Aorta (tissue), 5 donors: ENCODE measurements around the gene HS1BP3. TPM values are rescaled to one million over a fixed set of nuclear protein-coding genes. Genes with fewer than 3 reads are reported as not detected.

ENCODE experiments used
- ATAC-seq: fragments of 200-7000 bp; cut with Tn5 transposase; one replicate; pipeline ENCODE4 v1.9.1; 2022; ENCODE audit warnings: moderate library complexity; ENCODE audit not compliant: low FRiP score
- DNase-seq, 2 donors: peaks; one replicate each; pipeline ENCODE4 v3.0.0-alpha.2; 2020
- H3K27ac ChIP-seq, 2 donors: one replicate each; pipeline ENCODE4 v1.5.1; 2013; ENCODE audit warnings: low read length in 2 of 2, mild to moderate bottlenecking in 2 of 2, moderate library complexity in 2 of 2, control low read depth in 1 of 2, inconsistent platforms in 1 of 2, low read depth in 1 of 2
- H3K27me3 ChIP-seq, 2 donors: one replicate each; pipeline ENCODE4 v1.6.1; 2013; ENCODE audit warnings: control low read depth in 1 of 2, low read length in 1 of 2, mild to moderate bottlenecking in 1 of 2, moderate library complexity in 1 of 2; ENCODE audit not compliant: insufficient read depth in 2 of 2, control insufficient read depth in 1 of 2
- H3K36me3 ChIP-seq, 2 donors: one replicate each; pipeline ENCODE4 v1.6.1; 2013; ENCODE audit warnings: control low read depth in 1 of 2, low read length in 1 of 2, mild to moderate bottlenecking in 1 of 2; ENCODE audit not compliant: insufficient read depth in 2 of 2, control insufficient read depth in 1 of 2
- H3K4me1 ChIP-seq, 2 donors: one replicate each; pipeline ENCODE4 v1.6.1; 2013; ENCODE audit warnings: low read length in 2 of 2, control low read depth in 1 of 2, mild to moderate bottlenecking in 1 of 2, moderate library complexity in 1 of 2; ENCODE audit not compliant: insufficient read depth in 2 of 2, control insufficient read depth in 1 of 2
- H3K4me3 ChIP-seq, 2 donors: one replicate each; pipeline ENCODE4 v1.5.1; 2013; ENCODE audit warnings: low read length in 2 of 2, control low read depth in 1 of 2, mild to moderate bottlenecking in 1 of 2
- H3K9me3 ChIP-seq: one replicate; pipeline ENCODE4 v1.6.1; 2013; ENCODE audit warnings: mild to moderate bottlenecking, low read length; ENCODE audit not compliant: control insufficient read depth
- WGBS, 2 donors: extraction: QIAGEN DNeasy Blood & Tissue Kit; methylation state at CpG; one replicate each; pipeline ENCODE4 v1.1.7; 2013; 5-methylcytosine and 5-hydroxymethylcytosine counted together
- intact Hi-C, 2 donors: fragments of 100-400 bp; cut with DNase I; formaldehyde crosslinking; loops; one replicate each; pipeline versions ENCODE4 v1.14.2 to v1.15.0; 2022
- polyA plus RNA-seq, 2 donors: library from polyadenylated mRNA; stranded (reverse); fragments of 200-250 nt; gene quantifications; one replicate each; pipeline ENCODE4 v1.2.3, GENCODE V29; 2013
- total RNA-seq, 2 donors: library from RNA; stranded (reverse); fragmentation: NEBNext Ultra II Directional; extraction: Animal tissue kit (Norgen Biotek cat#: 25700); gene quantifications; one replicate each; pipeline ENCODE4 v1.2.1, GENCODE V29; 2021
- donor health status: healthy with polysubstance abuse.
- donor health status: Bipolar disorder and iron deficiency.
- donor health status: DM: no; HTN: no; CAD: no.
- donor health status: DM: no; HTN: no; CAD: no.
- donor health status: DM: yes; HTN: yes; CAD: no.

HS1BP3 gene
- total and polyA plus RNA-seq, 4 donors: 27.5 to 42.3 (median 34.2) TPM

GRCh38 chr2:20622296-20622686 lies 28.6 kb downstream of the HS1BP3 start:
- 84 to 90% methylated on average over 11 of the region's 11 CpGs for WGBS, 2 donors
- ATAC-seq (no peak), DNase-seq (peak in 1 of 2 donors; percentile 54)
- no peaks in the 10 kb centered on the region for H3K27me3 ChIP-seq
- intact Hi-C loops: no loop called here
- H3K4me3 ChIP-seq: no peak overlapping the region
- no peaks in the 10 kb centered on the region for H3K9me3 ChIP-seq
- peaks cover 0 to 4% of the 10 kb centered on the region in 2 donors for H3K36me3 ChIP-seq
- no peaks in the 10 kb centered on the region for H3K4me1 ChIP-seq
- H3K27ac ChIP-seq: no peak overlapping the region

GRCh38 chr2:20621366-20622295 lies 29.3 kb downstream of the HS1BP3 start:
- DNase-seq: peak; percentile 32 to 49
- H3K27me3 ChIP-seq: no peaks in the 10 kb centered on the region
- no peak overlapping the region for H3K4me3 ChIP-seq
- ATAC-seq: no peak
- H3K27ac ChIP-seq: no peak overlapping the region
- 63 to 69% methylated on average over 12 of the region's 12 CpGs for WGBS, 2 donors
- intact Hi-C loops: no loop called here
- no peaks in the 10 kb centered on the region for H3K4me1 ChIP-seq
- no peaks in the 10 kb centered on the region for H3K9me3 ChIP-seq
- peaks cover 0 to 4% of the 10 kb centered on the region in 2 donors for H3K36me3 ChIP-seq

GRCh38 chr2:20620696-20621365 lies 30.1 kb downstream of the HS1BP3 start:
- 63 to 72% methylated on average over 4 of the region's 4 CpGs for WGBS, 2 donors
- no peaks in the 10 kb centered on the region for H3K9me3 ChIP-seq
- H3K4me1 ChIP-seq: no peaks in the 10 kb centered on the region
- peak overlapping the region in 1 of 2 donors; percentile 7 for H3K27ac ChIP-seq
- DNase-seq (peak in 1 of 2 donors; percentile 67), ATAC-seq (no peak)
- no peaks in the 10 kb centered on the region for H3K27me3 ChIP-seq
- no peak overlapping the region for H3K4me3 ChIP-seq
- peaks cover 0 to 4% of the 10 kb centered on the region in 2 donors for H3K36me3 ChIP-seq
- intact Hi-C loops: no loop called here

- DNase-seq: peak; percentile 41 to 51
- intact Hi-C loops: no loop called here
- H3K4me1 ChIP-seq: no peaks in the 10 kb centered on the region
Measured at GRCh38 chr2:20620271-20620681, 30.6 kb downstream of the HS1BP3 start.

GRCh38 chr2:20619624-20620024 lies 31.3 kb downstream of the HS1BP3 start:
- intact Hi-C loops: loop anchor here (5.0 to 10.0 kb wide), 4 partner anchors 37 to 172 kb away; partner anchors contain the start of gene RHOB (in 1 of the 2)
- no peak for ATAC-seq
- peak; percentile 50 to 77 for DNase-seq
- WGBS, 2 donors: 47 to 55% methylated on average over 13 of the region's 13 CpGs
- peak overlapping the region; percentile 89 to 99 for H3K27ac ChIP-seq
- H3K9me3 ChIP-seq: no peaks in the 10 kb centered on the region
- H3K27me3 ChIP-seq: no peaks in the 10 kb centered on the region
- no peak overlapping the region for H3K4me3 ChIP-seq
- peaks cover 0 to 4% of the 10 kb centered on the region in 2 donors for H3K36me3 ChIP-seq
- H3K4me1 ChIP-seq: peaks cover 0 to under 1% of the 10 kb centered on the region in 2 donors

More at GRCh38 chr2:20620271-20620681, 30.6 kb downstream of the HS1BP3 start:
- H3K27me3 ChIP-seq: no peaks in the 10 kb centered on the region
- H3K36me3 ChIP-seq: peaks cover 0 to 4% of the 10 kb centered on the region in 2 donors
- H3K4me3 ChIP-seq: no peak overlapping the region
- 77 to 82% methylated on average over 8 of the region's 8 CpGs for WGBS, 2 donors
- no peaks in the 10 kb centered on the region for H3K9me3 ChIP-seq
- no peak for ATAC-seq
- H3K27ac ChIP-seq: peak overlapping the region in 1 of 2 donors; percentile 7

- H3K4me1 ChIP-seq: peaks cover 2 to 5% of the 10 kb centered on the region in 2 donors
- WGBS, 2 donors: 40 to 47% methylated on average over 15 of the region's 15 CpGs
- intact Hi-C loops: loop anchor here (5.0 to 10.0 kb wide), 4 partner anchors 37 to 172 kb away; partner anchors contain the start of gene RHOB (in 1 of the 2)
- no peaks in the 10 kb centered on the region for H3K9me3 ChIP-seq
- H3K27me3 ChIP-seq: no peaks in the 10 kb centered on the region
- H3K4me3 ChIP-seq: no peak overlapping the region
- peak overlapping the region; percentile 89 to 99 for H3K27ac ChIP-seq
- DNase-seq: peak; percentile 53 to 74
- no peak for ATAC-seq
- H3K36me3 ChIP-seq: peaks cover 0 to 4% of the 10 kb centered on the region in 2 donors
Measured at GRCh38 chr2:20618886-20619521, 31.9 kb downstream of the HS1BP3 start.

GRCh38 chr2:20618468-20618885 lies 32.4 kb downstream of the HS1BP3 start:
- no peak overlapping the region for H3K4me3 ChIP-seq
- 5 to 10% methylated on average over 10 of the region's 10 CpGs for WGBS, 2 donors
- intact Hi-C loops: loop anchor here (5.0 to 10.0 kb wide), 4 partner anchors 36 to 171 kb away; partner anchors contain the start of gene RHOB (in 1 of the 2)
- DNase-seq: peak; percentile 77 to 84
- H3K4me1 ChIP-seq: peaks cover 2 to 5% of the 10 kb centered on the region in 2 donors
- no peaks in the 10 kb centered on the region for H3K9me3 ChIP-seq
- peak overlapping the region; percentile 89 to 99 for H3K27ac ChIP-seq
- H3K27me3 ChIP-seq: no peaks in the 10 kb centered on the region
- H3K36me3 ChIP-seq: no peaks in the 10 kb centered on the region
- peak; percentile 45 for ATAC-seq

GRCh38 chr2:20617892-20618467 lies 32.9 kb downstream of the HS1BP3 start:
- no peak overlapping the region for H3K4me3 ChIP-seq
- H3K27me3 ChIP-seq: no peaks in the 10 kb centered on the region
- no peaks in the 10 kb centered on the region for H3K36me3 ChIP-seq
- ATAC-seq (peak; percentile 92), DNase-seq (peak; percentile 98 to 99)
- peak overlapping the region; percentile 89 to 99 for H3K27ac ChIP-seq
- 6 to 9% methylated on average over 14 of the region's 14 CpGs for WGBS, 2 donors
- peaks cover 2 to 5% of the 10 kb centered on the region in 2 donors for H3K4me1 ChIP-seq
- intact Hi-C loops: loop anchor here (5.0 to 10.0 kb wide), 4 partner anchors 36 to 171 kb away; partner anchors contain the start of gene RHOB (in 1 of the 2)
- no peaks in the 10 kb centered on the region for H3K9me3 ChIP-seq
